Suprapubic skin (tissue), 4 donors: ENCODE measurements around the gene PRR7. TPM values are rescaled to one million over a fixed set of nuclear protein-coding genes. Genes with fewer than 3 reads are reported as not detected.

ENCODE experiments used
- DNase-seq, 2 donors: peaks; one replicate each; pipeline ENCODE4 v3.0.0-alpha.2; 2019; ENCODE audit warnings: low spot score in 2 of 2
- H3K27ac ChIP-seq: fragments of 200-600 bp; sonication (generic); one replicate; pipeline ENCODE4 v1.5.1; 2019
- H3K27me3 ChIP-seq: fragments of 200-600 bp; sonication (generic); one replicate; pipeline ENCODE4 v1.5.1; 2019
- H3K36me3 ChIP-seq: fragments of 200-600 bp; sonication (generic); one replicate; pipeline ENCODE4 v1.5.1; 2019
- H3K4me1 ChIP-seq: fragments of 200-600 bp; sonication (generic); one replicate; pipeline ENCODE4 v1.5.1; 2019
- H3K4me3 ChIP-seq: fragments of 200-600 bp; sonication (generic); one replicate; pipeline ENCODE4 v1.5.1; 2019; ENCODE audit warnings: mild to moderate bottlenecking
- H3K9me3 ChIP-seq: fragments of 200-600 bp; sonication (generic); one replicate; pipeline ENCODE4 v1.5.1; 2019
- CTCF ChIP-seq, 2 donors: fragments of 200-600 bp in 1 of 2; fragments of 450-650 bp in 1 of 2; sonication (generic) in 1 of 2; IDR thresholded peaks; one replicate each; pipeline ENCODE4 v1.5.1; 2016 to 2019; ENCODE audit warnings: antibody characterized with exemption in 2 of 2, mild to moderate bottlenecking in 1 of 2, moderate library complexity in 1 of 2
- EP300 ChIP-seq: sonication (generic); formaldehyde crosslinking; IDR thresholded peaks from one replicate; pipeline ENCODE4 v1.6.1; 2017; ENCODE audit warnings: antibody characterized with exemption
- POLR2A ChIP-seq, 2 donors: fragments of 450-650 bp; IDR thresholded peaks; one replicate each; pipeline ENCODE4 v1.6.1; 2017; ENCODE audit warnings: antibody characterized with exemption in 2 of 2, mild to moderate bottlenecking in 2 of 2, moderate library complexity in 2 of 2
- POLR2AphosphoS5 ChIP-seq, 3 donors: sonication (generic); formaldehyde crosslinking; IDR thresholded peaks; one replicate each; pipeline ENCODE4 v1.6.1; 2017; ENCODE audit warnings: antibody characterized with exemption in 3 of 3
- WGBS: methylation state at CpG from one replicate; pipeline ENCODE4 v1.1.5; 2018; 5-methylcytosine and 5-hydroxymethylcytosine counted together
- total RNA-seq, 4 donors: library from RNA; depleted of rRNA; stranded (reverse); fragments of >200 nt; gene quantifications; one replicate each; pipeline ENCODE4 v1.1.0, GENCODE V29; 2016

PRR7 gene, protein sequence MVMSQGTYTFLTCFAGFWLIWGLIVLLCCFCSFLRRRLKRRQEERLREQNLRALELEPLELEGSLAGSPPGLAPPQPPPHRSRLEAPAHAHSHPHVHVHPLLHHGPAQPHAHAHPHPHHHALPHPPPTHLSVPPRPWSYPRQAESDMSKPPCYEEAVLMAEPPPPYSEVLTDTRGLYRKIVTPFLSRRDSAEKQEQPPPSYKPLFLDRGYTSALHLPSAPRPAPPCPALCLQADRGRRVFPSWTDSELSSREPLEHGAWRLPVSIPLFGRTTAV
- 1 to 10 TPM; 5.7 to 9.8 (median 7.8) TPM for total RNA-seq

DNA sequence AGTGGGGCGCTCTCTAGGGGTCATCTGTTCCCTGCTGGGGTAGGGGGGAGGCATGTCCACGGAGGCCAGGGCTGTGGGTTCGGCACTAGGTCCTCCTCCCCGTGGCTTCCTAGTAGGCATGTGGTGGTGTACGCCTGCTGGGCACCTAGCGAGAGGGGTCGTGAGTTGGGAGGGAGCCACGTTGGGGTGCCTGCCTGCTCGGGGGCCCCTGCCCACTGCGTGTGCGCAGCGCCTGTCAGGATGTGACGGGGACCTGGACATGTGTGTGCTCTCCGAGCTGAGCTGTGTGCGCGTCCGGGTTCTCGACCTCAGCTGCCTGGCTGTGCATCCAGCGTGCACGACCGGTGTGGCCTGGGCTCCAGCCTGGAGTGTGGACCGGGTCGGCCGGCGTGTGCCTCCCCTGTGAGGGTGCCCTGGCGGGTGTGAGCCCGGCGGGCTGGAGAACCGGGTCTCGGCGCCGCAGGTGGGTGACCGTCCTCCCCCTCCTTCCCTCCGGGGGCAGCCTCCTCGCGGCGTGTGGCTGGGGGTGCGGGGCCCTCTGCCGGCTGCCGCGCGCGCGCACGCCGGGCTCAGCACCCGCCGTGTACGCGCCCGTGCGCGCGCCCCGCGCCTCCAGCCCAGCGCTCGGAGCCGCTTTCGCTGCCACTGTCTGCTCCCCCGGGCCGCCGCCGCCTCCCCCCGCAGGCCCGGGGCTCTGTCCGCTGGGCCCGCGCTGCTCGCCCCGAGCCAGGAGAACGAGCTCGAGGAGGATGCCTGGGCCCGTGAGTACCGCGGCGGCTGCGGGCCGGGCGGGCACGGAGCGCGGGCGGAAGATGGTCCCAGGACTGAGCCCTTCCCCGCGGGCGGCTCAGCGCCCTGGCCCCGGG lies at the start of gene PRR7:
Gene PRR7 (plus strand): TSS at position 615 of the 866 bp plus-strand sequence. CDS start 8,254 bp downstream, outside the sequence.
- Histone ChIP-seq H3K4me1 (peaks cover 68% of the 10 kb centered on the region), H3K36me3 (peaks cover 8% of the 10 kb centered on the region), H3K4me3 (peak within 1 kb of the TSS; percentile 74), H3K27me3 (no peaks in the 10 kb centered on the region), H3K27ac (peak within 1 kb of the TSS; percentile 53), H3K9me3 (no peaks in the 10 kb centered on the region)
- peak in 1 of 2 donors; percentile 76 for DNase-seq
- TF ChIP-seq EP300 (no peak), POLR2AphosphoS5 (IDR thresholded peaks at IDR 0.05) (no peak), CTCF (IDR thresholded peaks at IDR 0.05) (no peak)
- 0% methylated on average over 9 of the region's 89 CpGs for WGBS

GRCh38 chr5:177397875-177398390 lies 48.7 kb upstream of the PRR7 start:
- no peak overlapping the region for H3K4me3 ChIP-seq
- peaks cover 21% of the 10 kb centered on the region for H3K4me1 ChIP-seq
- no peaks in the 10 kb centered on the region for H3K9me3 ChIP-seq
- DNase-seq: no peak
- peaks cover 56% of the 10 kb centered on the region for H3K27me3 ChIP-seq
- TF ChIP-seq CTCF (IDR thresholded peaks at IDR 0.05) (no peak), POLR2AphosphoS5 (IDR thresholded peaks at IDR 0.05) (no peak), POLR2A (IDR thresholded peaks at IDR 0.05) (no peak), EP300 (no peak)
- H3K36me3 ChIP-seq: no peaks in the 10 kb centered on the region
- H3K27ac ChIP-seq: no peak overlapping the region
- 75% methylated on average over 5 of the region's 16 CpGs for WGBS

GRCh38 chr5:177399997-177400868 lies 46.4 kb upstream of the PRR7 start, which contains the start of gene PFN3:
Gene PFN3 (minus strand): TSS chr5:177400661. CDS start chr5:177400576, 85 bp downstream.
- H3K27me3 ChIP-seq: peaks cover 62% of the 10 kb centered on the region
- H3K4me1 ChIP-seq: peaks cover 41% of the 10 kb centered on the region
- no peak within 1 kb of the TSS for H3K27ac ChIP-seq
- no peak within 1 kb of the TSS for H3K4me3 ChIP-seq
- H3K9me3 ChIP-seq: no peaks in the 10 kb centered on the region
- DNase-seq: no peak
- no peaks in the 10 kb centered on the region for H3K36me3 ChIP-seq
- TF ChIP-seq EP300 (no peak), POLR2AphosphoS5 (IDR thresholded peaks at IDR 0.05) (no peak), CTCF (IDR thresholded peaks at IDR 0.05) (no peak), POLR2A (IDR thresholded peaks at IDR 0.05) (no peak)
- 56% methylated on average over 41 of the region's 92 CpGs for WGBS

- Histone ChIP-seq H3K9me3 (no peaks in the 10 kb centered on the region), H3K27ac (no peak overlapping the region), H3K36me3 (no peaks in the 10 kb centered on the region), H3K4me1 (peaks cover 41% of the 10 kb centered on the region), H3K4me3 (peak overlapping the region; percentile 53), H3K27me3 (peaks cover 53% of the 10 kb centered on the region)
- peak in 1 of 2 donors; percentile 82 for DNase-seq
- TF ChIP-seq CTCF (IDR thresholded peaks at IDR 0.05) (peak in 1 of 2 donors; percentile 52), EP300 (no peak)
- 1% methylated on average over 21 of the region's 49 CpGs for WGBS
Observed at GRCh38 chr5:177402271-177403043, 44.2 kb upstream of the PRR7 start.
